H9 (cell line): ENCODE measurements around the gene PICALM. TPM values are rescaled to one million over a fixed set of nuclear protein-coding genes. Genes with fewer than 3 reads are reported as not detected.

Experiments used
- DNase-seq: peaks from one replicate; pipeline ENCODE4 v3.0.0-alpha.2; 2017
- H2AFZ ChIP-seq: one replicate; pipeline ENCODE4 v1.6.1; 2013; ENCODE audit warnings: mild to moderate bottlenecking, low read length, control low read depth, moderate library complexity
- H2AK5ac ChIP-seq: 2 replicates; pipeline ENCODE4 v1.6.1; 2013; ENCODE audit warnings: low read length, control low read depth, mixed read lengths; ENCODE audit not compliant: insufficient read length
- H2BK120ac ChIP-seq: one replicate; pipeline ENCODE4 v1.6.1; 2013; ENCODE audit warnings: low read depth, mild to moderate bottlenecking, low read length, control low read depth, inconsistent platforms; ENCODE audit not compliant: poor library complexity, severe bottlenecking
- H2BK12ac ChIP-seq: 2 replicates; pipeline ENCODE4 v1.6.1; 2013; ENCODE audit warnings: low read length, control low read depth, mixed read lengths, low read depth; ENCODE audit not compliant: insufficient read length
- H2BK15ac ChIP-seq: 2 replicates; pipeline ENCODE4 v1.6.1; 2013; ENCODE audit warnings: low read depth, low read length, control low read depth
- H2BK20ac ChIP-seq: one replicate; pipeline ENCODE4 v1.6.1; 2013; ENCODE audit warnings: low read depth, mild to moderate bottlenecking, low read length, control low read depth, inconsistent platforms; ENCODE audit not compliant: poor library complexity, severe bottlenecking
- H2BK5ac ChIP-seq: 2 replicates; pipeline ENCODE4 v1.6.1; 2013; ENCODE audit warnings: low read length, control low read depth, mixed read lengths; ENCODE audit not compliant: insufficient read length
- H3K14ac ChIP-seq: 2 replicates; pipeline ENCODE4 v1.6.1; 2013; ENCODE audit warnings: low read length, control low read depth; ENCODE audit not compliant: insufficient read depth
- H3K18ac ChIP-seq: 2 replicates; pipeline ENCODE4 v1.6.1; 2013; ENCODE audit warnings: low read depth, mild to moderate bottlenecking, mixed read lengths, low read length, control low read depth; ENCODE audit not compliant: insufficient read length
- H3K23ac ChIP-seq: 2 replicates; pipeline ENCODE4 v1.6.1; 2013; ENCODE audit warnings: low read length, control low read depth, mixed read lengths, low read depth; ENCODE audit not compliant: insufficient read length
- H3K23me2 ChIP-seq: 2 replicates; pipeline ENCODE4 v1.6.1; 2013; ENCODE audit warnings: low read depth, mild to moderate bottlenecking, mixed read lengths, low read length, control low read depth; ENCODE audit not compliant: insufficient read length, poor library complexity, severe bottlenecking
- H3K27ac ChIP-seq: 2 replicates; pipeline ENCODE4 v1.5.1; 2013; ENCODE audit warnings: low read length, control low read depth, mixed read lengths, low read depth; ENCODE audit not compliant: insufficient read length
- H3K27me3 ChIP-seq: 2 replicates; pipeline ENCODE4 v1.6.1; 2013; ENCODE audit warnings: low read length, control low read depth, inconsistent platforms; ENCODE audit not compliant: insufficient read depth
- H3K4ac ChIP-seq: 2 replicates; pipeline ENCODE4 v1.6.1; 2013; ENCODE audit warnings: low read depth, mild to moderate bottlenecking, control low read depth, inconsistent platforms, low read length, moderate library complexity
- H3K4me1 ChIP-seq: 2 replicates; pipeline ENCODE4 v1.6.1; 2013; ENCODE audit warnings: low read length, control low read depth, inconsistent platforms; ENCODE audit not compliant: insufficient read depth
- H3K4me2 ChIP-seq: 2 replicates; pipeline ENCODE4 v1.6.1; 2013; ENCODE audit warnings: low read length, control low read depth, mixed read lengths; ENCODE audit not compliant: insufficient read length, insufficient read depth
- H3K56ac ChIP-seq: 2 replicates; pipeline ENCODE4 v1.6.1; 2013; ENCODE audit warnings: low read depth, mild to moderate bottlenecking, mixed read lengths, low read length, control low read depth; ENCODE audit not compliant: insufficient read length
- H3K79me1 ChIP-seq: 2 replicates; pipeline ENCODE4 v1.6.1; 2013; ENCODE audit warnings: low read depth, mild to moderate bottlenecking, moderate library complexity, low read length, control low read depth, inconsistent platforms; ENCODE audit not compliant: insufficient read depth, poor library complexity, severe bottlenecking
- H3K79me2 ChIP-seq: 2 replicates; pipeline ENCODE4 v1.6.1; 2013; ENCODE audit warnings: low read length, control low read depth, inconsistent platforms; ENCODE audit not compliant: insufficient read depth
- H3K9ac ChIP-seq: 2 replicates; pipeline ENCODE4 v1.6.1; 2013; ENCODE audit warnings: low read length, control low read depth, mixed read lengths; ENCODE audit not compliant: insufficient read length; ENCODE audit errors: extremely low read depth
- H3K9me3 ChIP-seq: one replicate; pipeline ENCODE4 v1.6.1; 2013; ENCODE audit warnings: low read depth, low read length, inconsistent platforms; ENCODE audit not compliant: control insufficient read depth
- H3T11ph ChIP-seq: one replicate; pipeline ENCODE4 v1.6.1; 2013; ENCODE audit warnings: mild to moderate bottlenecking, low read length, control low read depth, inconsistent platforms
- H4K20me1 ChIP-seq: one replicate; pipeline ENCODE4 v1.6.1; 2013; ENCODE audit not compliant: control insufficient read depth, insufficient read length, insufficient read depth
- H4K5ac ChIP-seq: 2 replicates; pipeline ENCODE4 v1.6.1; 2013; ENCODE audit warnings: low read depth, mild to moderate bottlenecking, mixed read lengths, low read length, control low read depth; ENCODE audit not compliant: insufficient read length
- H4K8ac ChIP-seq: replicated peaks from 2 replicates; pipeline ENCODE4 v1.6.1; 2013; ENCODE audit warnings: low read length, control low read depth, mixed read lengths, low read depth; ENCODE audit not compliant: insufficient read length
- H4K91ac ChIP-seq: 2 replicates; pipeline ENCODE4 v1.6.1; 2013; ENCODE audit warnings: low read depth, mild to moderate bottlenecking, moderate library complexity, mixed read lengths, low read length, control low read depth; ENCODE audit not compliant: insufficient read length
- H3K27ac Mint-ChIP-seq, 3 experiments: 2 replicates in 2 of 3; 3 replicates in 1 of 3; pipeline ENCODE4 v1.8.0; 2020 to 2021; ENCODE audit warnings: mixed read lengths in 3 of 3, mild to moderate bottlenecking in 1 of 3, moderate library complexity in 1 of 3
- H3K27me3 Mint-ChIP-seq: 2 replicates; pipeline ENCODE4 v1.8.0; 2021; ENCODE audit warnings: low read depth, mild to moderate bottlenecking, moderate library complexity, mixed read lengths
- H3K36me3 Mint-ChIP-seq, 3 experiments: 2 replicates in 2 of 3; 3 replicates in 1 of 3; pipeline ENCODE4 v1.8.0; 2020 to 2021; ENCODE audit warnings: low read depth in 3 of 3, mixed read lengths in 3 of 3; ENCODE audit not compliant: insufficient read depth in 1 of 3
- H3K4me1 Mint-ChIP-seq, 2 experiments: 2 replicates each; pipeline ENCODE4 v1.8.0; 2020; ENCODE audit warnings: mixed read lengths in 2 of 2
- H3K4me3 Mint-ChIP-seq, 2 experiments: 2 replicates in 1 of 2; 3 replicates in 1 of 2; pipeline ENCODE4 v1.8.0; 2020 to 2021; ENCODE audit warnings: mild to moderate bottlenecking in 2 of 2, mixed read lengths in 2 of 2, moderate library complexity in 1 of 2
- H3K9me3 Mint-ChIP-seq, 2 experiments: 2 replicates in 1 of 2; 3 replicates in 1 of 2; pipeline ENCODE4 v1.8.0; 2020; ENCODE audit warnings: mild to moderate bottlenecking in 2 of 2, mixed read lengths in 2 of 2, moderate library complexity in 1 of 2
- CTCF ChIP-seq: fragments of 200-600 bp; sonication (generic); conservative IDR thresholded peaks from 3 replicates; pipeline ENCODE4 v1.8.0; 2021; ENCODE audit warnings: antibody characterized with exemption, mild to moderate bottlenecking
- WGBS: extraction: QIAGEN DNeasy Blood & Tissue Kit; methylation state at CpG from one replicate; pipeline ENCODE4 v1.1.7; 2013; ENCODE audit warnings: missing lambda C conversion rate, low lambda C conversion rate, mixed read lengths; ENCODE audit not compliant: insufficient read length; ENCODE audit errors: extremely low coverage; 5-methylcytosine and 5-hydroxymethylcytosine counted together
- total RNA-seq: library from RNA; stranded (reverse); gene quantifications from 2 replicates; pipeline ENCODE4 v1.2.1, GENCODE V29; 2021

The PICALM gene
- total RNA-seq, 1 experiment from 2014 or later = 76.4 TPM

- H3K36me3 Mint-ChIP-seq = no peaks in the 10 kb centered on the region; a peak in 3 of 7 replicates
- Histone ChIP-seq H3K23me2 (no peaks in the 10 kb centered on the region), H4K91ac (no peak overlapping the region), H3K4me2 (no peak overlapping the region), H4K5ac (no peak overlapping the region), H2BK5ac (no peak overlapping the region), H2BK12ac (no peak overlapping the region), H3K4ac (no peak overlapping the region), H2BK20ac (no peak overlapping the region), H3K56ac (no peak overlapping the region), H3K27me3 (no peaks in the 10 kb centered on the region), H3K23ac (no peak overlapping the region), H3T11ph (no peak overlapping the region), H4K8ac (no peak overlapping the region), H3K18ac (no peak overlapping the region), H4K20me1 (no peaks in the 10 kb centered on the region), H2AK5ac (no peak overlapping the region), H3K27ac (no peak overlapping the region), H3K9me3 (no peaks in the 10 kb centered on the region), H2BK15ac (no peak overlapping the region), H2AFZ (no peak overlapping the region), H3K4me1 (peaks cover 3% of the 10 kb centered on the region; the same call in 1 of the 2 replicates), H2BK120ac (no peak overlapping the region), H3K14ac (no peak overlapping the region), H3K79me2 (no peaks in the 10 kb centered on the region), H3K79me1 (no peaks in the 10 kb centered on the region), H3K9ac (no peak overlapping the region)
- no peaks in the 10 kb centered on the region; a peak in 1 of 5 replicates for H3K9me3 Mint-ChIP-seq
- no CpG with 5 or more reads among the region's 1 CpG for WGBS
- H3K27me3 Mint-ChIP-seq = peaks cover 1% of the 10 kb centered on the region; the same call in 1 of the 2 replicates
- H3K4me3 Mint-ChIP-seq = no peak overlapping the region
- DNase-seq = no peak
- peaks cover 21 to 28% of the 10 kb centered on the region in 2 experiments for H3K4me1 Mint-ChIP-seq
- H3K27ac Mint-ChIP-seq = no peak overlapping the region
- no peak for TF ChIP-seq CTCF
These were observed 146.5 kb downstream of the PICALM start for GRCh38 chr11:85922367-85922766.
